Measurements from ENCODE around the gene ACSL6.

Gene ACSL6

DNA sequence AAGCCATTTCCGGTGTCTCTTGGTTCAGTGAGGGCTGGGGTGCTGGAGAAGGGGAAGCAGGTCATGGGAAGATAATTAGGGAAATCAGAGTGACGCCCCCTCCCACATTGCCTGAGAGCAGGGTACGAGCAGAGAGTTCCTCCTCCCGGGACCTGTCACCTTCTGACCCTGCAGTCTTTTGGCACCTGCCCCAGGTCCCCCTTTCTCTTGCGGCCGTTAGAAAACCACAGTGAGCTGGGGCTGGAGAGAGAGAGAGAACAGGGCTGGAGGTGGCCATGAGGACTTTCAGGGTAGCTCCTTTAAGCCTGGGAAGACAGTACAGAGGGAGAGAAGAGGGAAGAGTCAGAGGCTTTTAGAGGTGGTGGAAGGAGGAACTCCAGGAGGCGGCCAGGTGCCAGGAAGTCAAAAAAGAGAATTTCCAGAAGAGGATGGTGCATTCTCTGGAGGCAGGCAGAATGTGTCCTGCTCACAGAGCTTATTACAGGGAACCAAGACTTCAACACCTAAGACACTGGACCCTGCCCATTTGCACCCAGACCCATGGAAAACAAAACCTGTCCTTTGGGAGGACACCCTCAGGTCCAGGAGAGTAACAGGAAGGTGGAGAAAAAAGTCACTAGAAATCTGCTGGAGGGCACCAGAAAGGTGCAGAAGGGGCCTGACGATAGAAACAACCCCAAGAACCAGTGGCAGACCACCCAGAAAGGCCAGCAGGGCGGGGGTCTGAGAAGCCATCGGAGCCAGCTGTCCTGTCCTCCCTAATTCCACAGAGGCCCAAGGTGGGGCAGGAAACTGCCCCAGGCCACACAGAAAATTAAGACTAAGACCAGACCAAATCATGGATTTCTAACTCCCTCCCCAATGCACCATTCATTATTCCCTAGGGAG, 6.5 kb upstream of the ACSL6 start:
- no peak overlapping the region for H3K4me3 ChIP-seq (ENCODE audit: control insufficient read depth, low read depth, low read length)
- no peak for DNase-seq (ENCODE audit: low read depth)
- TF ChIP-seq, protein P1, sequence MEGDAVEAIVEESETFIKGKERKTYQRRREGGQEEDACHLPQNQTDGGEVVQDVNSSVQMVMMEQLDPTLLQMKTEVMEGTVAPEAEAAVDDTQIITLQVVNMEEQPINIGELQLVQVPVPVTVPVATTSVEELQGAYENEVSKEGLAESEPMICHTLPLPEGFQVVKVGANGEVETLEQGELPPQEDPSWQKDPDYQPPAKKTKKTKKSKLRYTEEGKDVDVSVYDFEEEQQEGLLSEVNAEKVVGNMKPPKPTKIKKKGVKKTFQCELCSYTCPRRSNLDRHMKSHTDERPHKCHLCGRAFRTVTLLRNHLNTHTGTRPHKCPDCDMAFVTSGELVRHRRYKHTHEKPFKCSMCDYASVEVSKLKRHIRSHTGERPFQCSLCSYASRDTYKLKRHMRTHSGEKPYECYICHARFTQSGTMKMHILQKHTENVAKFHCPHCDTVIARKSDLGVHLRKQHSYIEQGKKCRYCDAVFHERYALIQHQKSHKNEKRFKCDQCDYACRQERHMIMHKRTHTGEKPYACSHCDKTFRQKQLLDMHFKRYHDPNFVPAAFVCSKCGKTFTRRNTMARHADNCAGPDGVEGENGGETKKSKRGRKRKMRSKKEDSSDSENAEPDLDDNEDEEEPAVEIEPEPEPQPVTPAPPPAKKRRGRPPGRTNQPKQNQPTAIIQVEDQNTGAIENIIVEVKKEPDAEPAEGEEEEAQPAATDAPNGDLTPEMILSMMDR (conservative IDR thresholded peaks at IDR 0.05; ENCODE audit: control insufficient read depth, insufficient read depth, low read depth, low read length): no peak

DNA sequence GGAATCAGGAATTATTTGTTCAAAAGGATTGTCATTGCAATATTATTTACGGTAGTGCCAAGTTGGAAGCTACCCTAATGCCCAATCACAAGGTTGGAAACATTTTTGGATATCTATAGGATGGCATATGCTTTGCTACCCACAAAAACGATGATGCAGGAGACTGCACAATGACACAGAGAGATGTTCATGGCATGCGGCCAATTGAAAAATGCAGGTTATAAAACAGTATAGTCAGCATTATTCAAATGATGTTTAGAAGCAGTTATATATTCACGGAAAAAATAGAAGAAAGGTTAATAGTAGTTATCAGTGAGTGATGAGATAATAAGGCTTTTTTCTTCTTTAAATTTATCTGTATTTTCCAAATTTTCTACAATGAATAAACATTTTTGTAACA, 5.9 kb upstream of the ACSL6 start:
- no peak for DNase-seq (ENCODE audit: low read depth)
- TF ChIP-seq, protein P1 (conservative IDR thresholded peaks at IDR 0.05; ENCODE audit: control insufficient read depth, insufficient read depth, low read depth, low read length): no peak
- H3K4me3 ChIP-seq (ENCODE audit: control insufficient read depth, low read depth, low read length): no peak overlapping the region

DNA sequence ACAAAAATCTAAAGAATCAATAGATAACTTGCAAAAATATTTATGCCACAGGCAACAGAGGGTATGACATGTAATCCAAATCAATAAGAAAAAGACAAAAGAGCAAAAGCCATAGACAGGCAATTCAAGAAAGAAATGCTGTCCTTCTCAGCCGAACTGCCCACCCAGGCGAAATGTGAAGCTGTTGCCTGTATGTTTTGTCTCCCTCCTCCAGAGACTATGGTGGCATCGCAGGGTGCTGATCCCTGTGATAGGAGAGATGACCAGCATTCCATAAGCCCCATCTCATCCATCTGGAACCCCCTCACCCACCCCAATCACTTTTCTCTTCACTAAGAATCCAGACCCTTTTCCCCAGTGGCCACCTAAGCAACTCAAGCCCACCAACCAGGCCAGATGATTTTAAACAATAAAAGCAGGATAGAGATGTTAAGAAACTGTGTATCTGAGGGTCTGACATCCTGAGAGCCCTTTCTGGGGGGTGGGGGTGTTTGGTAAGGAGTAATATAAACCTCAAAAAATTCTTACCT, 5.3 kb upstream of the ACSL6 start:
- TF ChIP-seq, protein P1 (conservative IDR thresholded peaks at IDR 0.05; ENCODE audit: control insufficient read depth, insufficient read depth, low read depth, low read length): no peak
- no peak for DNase-seq (ENCODE audit: low read depth)
- no peak overlapping the region for H3K4me3 ChIP-seq (ENCODE audit: control insufficient read depth, low read depth, low read length)

DNA sequence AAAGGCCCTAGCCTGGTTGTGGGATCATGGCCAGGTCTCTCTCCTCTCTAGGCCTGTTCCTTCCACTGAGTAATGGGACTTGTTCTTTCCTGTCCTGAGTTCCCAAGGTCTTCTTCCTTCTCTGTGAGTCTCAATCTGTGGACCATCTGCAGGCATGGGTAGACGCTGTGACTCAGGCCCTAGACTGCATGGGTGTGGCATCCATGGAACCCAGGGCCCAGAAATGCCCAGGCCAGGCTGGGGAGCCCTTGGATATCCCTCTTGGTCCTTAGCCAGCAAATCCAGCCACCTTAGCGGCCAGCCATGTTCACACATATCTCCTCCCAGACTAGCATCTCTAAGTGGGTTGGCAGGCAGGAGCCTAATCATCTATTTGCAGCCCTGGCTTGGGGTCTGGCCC, 2.3 kb upstream of the ACSL6 start:
- no peak for DNase-seq (ENCODE audit: low read depth)
- TF ChIP-seq, protein P1 (conservative IDR thresholded peaks at IDR 0.05; ENCODE audit: control insufficient read depth, insufficient read depth, low read depth, low read length): no peak
- no peak overlapping the region for H3K4me3 ChIP-seq (ENCODE audit: control insufficient read depth, low read depth, low read length)

DNA sequence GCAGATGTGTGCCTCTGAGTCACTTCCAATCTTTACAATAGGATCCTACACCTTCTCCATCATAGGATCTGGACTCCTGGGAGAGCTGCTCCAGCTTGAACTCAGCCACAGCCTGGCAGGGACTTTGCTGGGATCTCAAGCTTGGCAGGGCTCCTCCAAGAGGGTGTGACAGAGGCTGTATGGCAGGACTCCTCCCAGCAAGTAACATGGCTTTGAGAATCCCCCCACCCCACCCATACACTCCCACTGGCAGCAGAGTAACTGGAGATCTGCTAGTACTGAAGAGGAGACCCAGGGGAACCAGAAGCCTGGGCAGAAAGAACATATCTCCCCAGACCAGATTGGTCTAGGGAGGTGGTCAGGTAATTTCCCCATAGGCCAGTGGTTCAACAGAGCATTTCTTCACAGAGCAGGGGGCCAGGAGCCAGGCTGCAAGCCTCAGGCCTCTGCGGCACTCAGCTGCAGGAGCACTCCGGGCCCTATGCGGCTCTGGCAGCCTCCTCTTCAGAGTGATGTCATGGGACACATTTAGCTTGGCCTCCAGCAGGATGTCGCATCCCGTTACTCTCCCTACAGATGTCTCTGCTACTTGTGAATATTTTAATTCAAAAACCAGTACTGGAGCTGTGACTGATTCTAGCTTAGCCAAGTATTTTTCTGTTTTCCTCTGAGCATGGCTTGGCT, 1.7 kb upstream of the ACSL6 start:
- no peak overlapping the region for H3K4me3 ChIP-seq (ENCODE audit: control insufficient read depth, low read depth, low read length)
- TF ChIP-seq, protein P1 (conservative IDR thresholded peaks at IDR 0.05; ENCODE audit: control insufficient read depth, insufficient read depth, low read depth, low read length): no peak
- DNase-seq (ENCODE audit: low read depth): no peak

DNA sequence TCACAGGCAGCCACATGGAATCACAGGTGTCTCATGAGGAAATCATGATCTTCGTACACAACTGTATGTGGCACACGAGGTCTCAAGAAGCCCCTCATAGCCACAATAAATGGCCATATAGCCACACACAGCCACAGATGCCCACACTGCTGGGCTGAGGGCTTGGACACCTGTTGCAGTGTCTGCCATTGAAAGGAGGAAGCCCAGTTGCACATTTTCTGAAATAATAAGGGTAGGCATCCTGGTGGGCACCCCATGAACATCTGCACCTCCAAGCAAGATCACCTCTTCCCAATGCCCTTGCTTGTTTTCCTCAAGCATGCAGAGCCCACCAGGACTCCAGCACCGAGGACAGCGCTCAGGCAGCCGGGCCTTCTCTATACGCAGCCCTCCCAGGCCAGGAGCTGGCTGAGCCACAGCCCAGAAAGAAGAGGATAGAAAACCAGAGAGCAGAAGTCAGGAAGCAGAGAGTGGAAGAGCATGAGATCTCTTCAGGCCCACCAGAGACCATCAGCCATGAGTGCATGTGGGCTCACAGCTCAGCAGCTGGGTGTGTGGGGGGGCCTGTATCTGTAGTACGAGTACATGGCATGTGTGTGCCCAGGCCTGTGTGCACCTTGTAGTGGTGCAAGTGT, 1.0 kb upstream of the ACSL6 start:
- DNase-seq (ENCODE audit: low read depth): peak; percentile 57
- TF ChIP-seq, protein P1 (conservative IDR thresholded peaks at IDR 0.05; ENCODE audit: control insufficient read depth, insufficient read depth, low read depth, low read length): no peak
- H3K4me3 ChIP-seq (ENCODE audit: control insufficient read depth, low read depth, low read length): no peak overlapping the region

Data from fibroblast of mammary gland (primary cell).